K562 (cell line): ENCODE results near the gene RNU6-9. TPM values are rescaled to one million over a fixed set of nuclear protein-coding genes. Genes with fewer than 3 reads are reported as not detected.

ENCODE experiments used
- ATAC-seq: fragments of 200-7000 bp; cut with Tn5 transposase; 3 replicates; pipeline ENCODE4 v1.9.1; 2020; ENCODE audit warnings: moderate library complexity
- BruUV-seq: library from RNA; stranded (reverse); fragments of 400-500 nt; replicated peaks from 2 replicates; lab custom pipeline; 2021; lab: Mats Ljungman, UMichigan
- CTCF ChIA-PET: fragments of 300-600 bp; formaldehyde crosslinking; extraction: SDS; loops from one replicate; lab custom pipeline; 2021; ENCODE audit warnings: low intra/inter-chr PET ratio; lab: Yijun Ruan, JAX
- POLR2A ChIA-PET: fragments of 300-600, 350-650 bp; sonication (Branson Sonifier 250); formaldehyde crosslinking; extraction: SDS; loops from one replicate; lab custom pipeline; 2021; ENCODE audit warnings: antibody characterized with exemption, inconsistent platforms; lab: Yijun Ruan, JAX
- DNase-seq, 4 experiments: peaks; one replicate each; pipeline versions ENCODE4 v3.0.0 to v3.0.0-alpha.2; 2011 to 2018; ENCODE audit warnings: low spot score in 3 of 4, mixed read lengths in 3 of 4; ENCODE audit errors: extremely low read depth in 1 of 4
- FAIRE-seq: peaks from 2 replicates; lab custom pipeline; 2011; peaks lifted over from hg19 to GRCh38; lab: Jason Lieb, UNC
- H2AFZ ChIP-seq: 2 replicates; pipeline ENCODE4 v1.6.0; 2011; ENCODE audit warnings: low read depth, low read length, control low read depth, inconsistent platforms
- H3K27ac ChIP-seq: fragments of 200-600 bp; 3 replicates; pipeline ENCODE4 v1.8.0; 2011; ENCODE audit warnings: low read depth, mild to moderate bottlenecking, control low read depth, inconsistent platforms, low read length, moderate library complexity, mixed read lengths; ENCODE audit errors: extremely low read depth
- H3K27me3 ChIP-seq, 2 experiments: fragments of 300-600 bp in 1 of 2; 2 replicates in 1 of 2; 3 replicates in 1 of 2; pipeline versions ENCODE4 v1.6.0 to v1.8.0; 2011; ENCODE audit warnings: inconsistent platforms in 2 of 2, low read length in 2 of 2, mild to moderate bottlenecking in 1 of 2, mixed read lengths in 1 of 2, moderate library complexity in 1 of 2; ENCODE audit not compliant: control insufficient read depth in 2 of 2, insufficient read depth in 2 of 2
- H3K36me3 ChIP-seq: fragments of 300-600 bp; 3 replicates; pipeline ENCODE4 v1.8.0; 2011; ENCODE audit warnings: mild to moderate bottlenecking, low read length, inconsistent platforms; ENCODE audit not compliant: control insufficient read depth, insufficient read depth
- H3K4me1 ChIP-seq, 2 experiments: fragments of 200-600 bp in 1 of 2; replicated peaks in 1 of 2; 2 replicates in 1 of 2; 3 replicates in 1 of 2; pipeline versions ENCODE4 v1.5.1 to v1.8.0; 2011; ENCODE audit warnings: inconsistent platforms in 2 of 2, low read length in 2 of 2, mild to moderate bottlenecking in 1 of 2, mixed read lengths in 1 of 2, moderate library complexity in 1 of 2; ENCODE audit not compliant: control insufficient read depth in 2 of 2, insufficient read depth in 2 of 2
- H3K4me2 ChIP-seq: 2 replicates; pipeline ENCODE4 v1.6.1; 2011; ENCODE audit warnings: low read length, control low read depth, inconsistent platforms, mixed read lengths; ENCODE audit not compliant: insufficient read depth
- H3K4me3 ChIP-seq: fragments of 200-600 bp; sonication (generic), shearing (Covaris generic); 2 replicates; pipeline ENCODE4 v1.5.1; 2016; ENCODE audit warnings: control low read depth, inconsistent platforms
- H3K79me2 ChIP-seq: fragments of 200-600 bp; 3 replicates; pipeline ENCODE4 v1.8.0; 2011; ENCODE audit warnings: low read length, inconsistent platforms; ENCODE audit not compliant: control insufficient read depth, insufficient read depth
- H3K9ac ChIP-seq, 2 experiments: 2 replicates each; pipeline versions ENCODE4 v1.6.0 to v1.6.1; 2011; ENCODE audit warnings: low read depth in 2 of 2, low read length in 2 of 2, control low read depth in 1 of 2, inconsistent platforms in 1 of 2, mild to moderate bottlenecking in 1 of 2, mixed read lengths in 1 of 2; ENCODE audit not compliant: insufficient read depth in 1 of 2
- H3K9me1 ChIP-seq: one replicate; pipeline ENCODE4 v1.6.0; 2011; ENCODE audit warnings: inconsistent platforms, mild to moderate bottlenecking, low read length, moderate library complexity; ENCODE audit not compliant: control insufficient read depth, insufficient read depth
- H3K9me3 ChIP-seq: replicated peaks from 2 replicates; pipeline ENCODE4 v1.5.1; 2011; ENCODE audit warnings: low read depth, low read length, inconsistent platforms; ENCODE audit not compliant: control insufficient read depth, insufficient read depth
- H4K20me1 ChIP-seq: replicated peaks from 2 replicates; pipeline ENCODE4 v1.6.1; 2011; ENCODE audit warnings: low read length, inconsistent platforms, mixed read lengths; ENCODE audit not compliant: control insufficient read depth, insufficient read depth
- ATF7 ChIP-seq: fragments of 450-650 bp; IDR thresholded peaks from 2 replicates; pipeline ENCODE4 v1.7.1; 2014; ENCODE audit warnings: mild to moderate bottlenecking, moderate library complexity
- C11orf30 ChIP-seq: fragments of 450-650 bp; IDR thresholded peaks from 2 replicates; pipeline ENCODE4 v1.6.1; 2016; ENCODE audit warnings: low read depth, mild to moderate bottlenecking
- CUX1 ChIP-seq: fragments of 200-800 bp; sonication (Bioruptor generic); IDR thresholded peaks from 2 replicates; pipeline ENCODE4 v1.6.1; 2016; ENCODE audit warnings: missing genetic modification characterization, missing compliant biosample characterization
- ELF2 ChIP-seq: fragments of 250-450 bp; sonication (Bioruptor Pico); IDR thresholded peaks from 2 replicates; pipeline ENCODE4 v1.5.0; 2021; ENCODE audit warnings: mild to moderate bottlenecking
- GTF3C2 ChIP-seq: IDR thresholded peaks from 3 replicates; pipeline ENCODE4 v1.6.1; 2011; ENCODE audit warnings: borderline replicate concordance, mild to moderate bottlenecking, moderate library complexity; ENCODE audit not compliant: insufficient read length; ENCODE audit errors: extremely low read depth
- HES1 ChIP-seq: fragments of 450-650 bp; IDR thresholded peaks from 2 replicates; pipeline ENCODE4 v1.6.1; 2016; ENCODE audit warnings: low read depth, mild to moderate bottlenecking, moderate library complexity
- PRMT5 ChIP-seq: sonication (generic); formaldehyde crosslinking; IDR thresholded peaks from 2 replicates; pipeline ENCODE4 v1.5.0; 2020; ENCODE audit warnings: missing genetic modification reagents
- PTTG1 ChIP-seq: fragments of 450-650 bp; IDR thresholded peaks from 2 replicates; pipeline ENCODE4 v1.6.1; 2016; ENCODE audit warnings: low read depth, mild to moderate bottlenecking, missing genetic modification characterization, missing compliant biosample characterization
- RBM22 ChIP-seq: fragments of 200-400 bp; formaldehyde crosslinking; IDR thresholded peaks from 2 replicates; pipeline ENCODE4 v1.6.1; 2018; ENCODE audit warnings: low read length, low read depth; ENCODE audit not compliant: poor library complexity, severe bottlenecking
- TCF7L2 ChIP-seq: fragments of 150-350 bp; IDR thresholded peaks from 2 replicates; pipeline ENCODE4 v1.6.1; 2016; ENCODE audit warnings: low read depth, mild to moderate bottlenecking, low read length, moderate library complexity
- TOE1 ChIP-seq, 2 experiments: fragments of 450-650 bp in 1 of 2; sonication (generic) in 1 of 2; formaldehyde crosslinking in 1 of 2; IDR thresholded peaks; 2 replicates each; pipeline versions ENCODE4 v1.7.1 to v1.8.0; 2016 to 2022; ENCODE audit warnings: borderline replicate concordance in 2 of 2, mild to moderate bottlenecking in 2 of 2, antibody characterized with exemption in 1 of 2, inconsistent platforms in 1 of 2, low read depth in 1 of 2, missing genetic modification reagents in 1 of 2, moderate library complexity in 1 of 2
- ZBTB7A ChIP-seq: IDR thresholded peaks from 2 replicates; pipeline ENCODE4 v1.6.1; 2011; ENCODE audit warnings: low read depth, mild to moderate bottlenecking, low read length, moderate library complexity, borderline replicate concordance; ENCODE audit not compliant: control insufficient read depth
- ZNF23 ChIP-seq: fragments of 250-450 bp; sonication (Bioruptor Pico); IDR thresholded peaks from 2 replicates; pipeline ENCODE4 v1.4.0; 2020; ENCODE audit warnings: mild to moderate bottlenecking
- WGBS: fragments of 100-300 bp; shearing (Covaris generic); methylation state at CpG from one replicate; pipeline ENCODE4 v1.1.6; 2016; ENCODE audit warnings: low coverage, mixed read lengths; ENCODE audit not compliant: insufficient coverage; ENCODE audit errors: missing lambda C conversion rate; 5-methylcytosine and 5-hydroxymethylcytosine counted together
- in situ Hi-C: fragments of 300-500 bp; cut with MboI; formaldehyde crosslinking; loops from 4 replicates; pipeline ENCODE4 v1.15.0; 2018; ENCODE audit warnings: inconsistent platforms, mixed read lengths
- intact Hi-C: fragments of 100-400 bp; cut with micrococcal nuclease; formaldehyde crosslinking; loops from 2 replicates; pipeline ENCODE4 v1.14.2; 2022
- polyA plus RNA-seq, 8 experiments: library from polyadenylated mRNA; depleted of rRNA in 4 of 8; stranded (reverse) in 5 of 8; unstranded in 3 of 8; fragments of >200 nt; fragmentation: Nextera tagmentation in 2 of 8; fragmentation: Illumina TruSeq in 1 of 8; extraction: Ambion mirVana in 2 of 8; extraction: Trizol in 1 of 8; gene quantifications; 2 replicates each; pipeline versions ENCODE4 v1.2.1 to v1.2.3, GENCODE V29; 2011 to 2014; ENCODE audit warnings: inconsistent platforms in 1 of 8, missing spikeins in 1 of 8
- total RNA-seq, 7 experiments: library from RNA; depleted of rRNA in 6 of 7; stranded (reverse); fragments of >200 nt in 6 of 7; fragmentation: Illumina TruSeq in 2 of 7; extraction: Trizol in 2 of 7; gene quantifications; 2 replicates each; pipeline versions ENCODE4 v1.2.1 to v1.2.3, GENCODE V29; 2011 to 2021; ENCODE audit warnings: low replicate concordance in 1 of 7

Gene RNU6-9
- total and polyA plus RNA-seq, 9 of the 15 experiments (the other 6 are each of a cell fraction or from before 2014, with no cell fraction given) = not detected

GRCh38 chr19:896434-896833 is 3.1 kb downstream of the RNU6-9 start:
- H3K4me3 ChIP-seq = no peak overlapping the region
- H4K20me1 ChIP-seq = peaks cover 14% of the 10 kb centered on the region
- TF ChIP-seq HES1 = no peak
- TF ChIP-seq PTTG1 (tag) = no peak
- no peak for TF ChIP-seq ELF2 (CRISPR knock-in tag)
- TF ChIP-seq TCF7L2 = no peak
- no peak for TF ChIP-seq ATF7
- no peak for TF ChIP-seq GTF3C2
- peak; percentile 57 for TF ChIP-seq RBM22
- no peak for TF ChIP-seq PRMT5 (CRISPR knock-in tag)
- TF ChIP-seq ZNF23 = no peak
- no peak for TF ChIP-seq TOE1 (IDR thresholded peaks at IDR 0.05; ENCODE audit: borderline replicate concordance)
- TF ChIP-seq TOE1 (CRISPR knock-in tag; IDR thresholded peaks at IDR 0.05; ENCODE audit: borderline replicate concordance, low read depth) = no peak
- no peak for TF ChIP-seq C11orf30
- TF ChIP-seq CUX1 (CRISPR knock-in tag) = no peak
- TF ChIP-seq ZBTB7A = peak; percentile 19; the same call in 1 of the 2 replicates

More at GRCh38 chr19:896434-896833, 3.1 kb downstream of the RNU6-9 start:
- peak overlapping the region in 1 of 2 experiments; percentile 35; a peak in 2 of 4 replicates for H3K9ac ChIP-seq
- peaks cover 5% of the 10 kb centered on the region for H3K9me1 ChIP-seq
- H3K9me3 ChIP-seq = no peaks in the 10 kb centered on the region
- intact Hi-C loops (no loop called here), in situ Hi-C loops (no loop called here)
- CTCF ChIA-PET = no interaction called here
- H3K79me2 ChIP-seq = peaks cover 24% of the 10 kb centered on the region
- H3K27ac ChIP-seq = no peak overlapping the region
- no peak overlapping the region for H3K4me2 ChIP-seq
- no peak overlapping the region for H2AFZ ChIP-seq
- DNase-seq (no peak), FAIRE-seq (no peak), ATAC-seq (no peak)
- 82% methylated on average over 9 of the region's 10 CpGs for WGBS
- no TSS peak for BruUV-seq
- POLR2A ChIA-PET = interaction anchor here (0.9 to 2.4 kb wide), 2 partner anchors 11 to 15 kb away, joined by 3 to 21 read pairs; no protein-coding TSS in a partner anchor
- no peaks in the 10 kb centered on the region for H3K27me3 ChIP-seq
- H3K36me3 ChIP-seq = peaks cover 39% of the 10 kb centered on the region; the same call in 2 of the 3 replicates
- peaks cover 18 to 65% of the 10 kb centered on the region in 2 experiments for H3K4me1 ChIP-seq
